WI38 (cell line): ENCODE data around the gene INTS1.

Experiments used
- H3K4me3 ChIP-seq: 2 replicates; pipeline ENCODE4 v1.5.1; 2011; ENCODE audit warnings: low read depth, mild to moderate bottlenecking, control low read depth, low read length
- CTCF ChIP-seq: IDR thresholded peaks from 2 replicates; pipeline ENCODE4 v1.5.1; 2012; ENCODE audit warnings: low read depth, mild to moderate bottlenecking, control low read depth, low read length

Gene INTS1

GRCh38 chr7:1481300-1481699 is 22.9 kb downstream of the INTS1 start:
- TF ChIP-seq CTCF: no peak
- H3K4me3 ChIP-seq: no peak overlapping the region

DNA sequence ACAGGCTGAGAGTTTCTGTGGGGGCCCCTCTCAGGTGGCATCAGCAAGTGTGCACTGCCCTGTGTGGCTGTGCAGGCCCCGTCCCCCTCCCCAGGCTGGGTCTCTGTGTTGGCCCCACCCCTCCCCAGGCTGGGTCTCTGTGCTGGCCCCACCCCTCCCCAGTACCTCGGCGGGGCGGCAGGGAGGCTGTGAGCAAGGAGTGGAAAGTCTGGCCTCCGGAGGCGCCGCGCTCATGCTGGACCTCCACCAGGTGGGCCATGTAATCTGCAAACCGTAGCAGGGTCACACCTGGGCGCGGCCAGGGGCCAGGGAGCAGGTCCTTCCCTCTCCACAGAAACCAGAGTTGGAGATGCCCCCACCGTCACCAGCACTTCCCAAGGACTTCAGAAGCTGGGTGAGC is 23.5 kb downstream of the INTS1 start:
- no peak for TF ChIP-seq CTCF
- H3K4me3 ChIP-seq: no peak overlapping the region

GRCh38 chr7:1479287-1479686 is 24.9 kb downstream of the INTS1 start:
- no peak overlapping the region for H3K4me3 ChIP-seq
- TF ChIP-seq CTCF: no peak

GRCh38 chr7:1478480-1478879 is 25.7 kb downstream of the INTS1 start:
- H3K4me3 ChIP-seq: no peak overlapping the region
- no peak for TF ChIP-seq CTCF

DNA sequence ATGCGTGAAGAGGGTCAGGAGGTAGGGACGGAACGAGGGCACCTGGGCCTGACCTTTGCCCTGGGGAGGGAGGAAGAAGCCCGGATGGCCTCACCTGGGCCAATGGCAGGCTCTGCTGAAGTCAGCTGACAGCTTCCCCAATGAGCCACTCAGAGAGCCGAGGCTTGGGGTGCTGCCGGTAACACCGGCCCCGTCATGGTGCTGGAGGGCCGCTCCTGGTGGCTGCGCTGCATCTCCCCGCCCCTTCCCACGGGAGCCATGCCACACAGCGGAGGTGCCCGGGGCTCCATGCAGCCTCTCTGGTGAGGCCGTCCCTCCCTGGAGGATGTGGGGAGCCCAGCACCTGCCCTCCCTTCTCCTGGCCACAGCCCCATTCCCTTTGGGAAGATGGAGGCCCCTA is 27.3 kb downstream of the INTS1 start:
- no peak for TF ChIP-seq CTCF
- no peak overlapping the region for H3K4me3 ChIP-seq

DNA sequence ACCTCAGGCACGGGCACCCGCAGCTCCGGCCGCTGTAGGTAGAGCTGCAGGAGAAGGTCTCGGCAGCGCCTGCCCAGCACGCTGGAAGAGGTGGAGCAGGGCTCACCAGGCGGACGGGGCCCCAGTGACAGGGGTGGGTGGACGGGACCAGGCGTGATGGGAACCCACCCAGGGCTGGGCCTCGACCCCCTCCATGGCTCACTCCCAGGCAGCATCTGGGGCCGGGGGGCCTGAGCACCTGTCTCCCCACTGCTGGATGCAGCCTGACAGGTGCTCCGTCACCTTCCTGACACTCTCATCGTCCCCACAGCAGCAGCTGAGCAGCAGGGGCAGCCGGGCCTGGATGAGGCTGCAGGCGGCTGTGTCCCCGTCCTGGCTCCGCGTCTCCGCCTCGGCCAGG is 28.2 kb downstream of the INTS1 start:
- H3K4me3 ChIP-seq: no peak overlapping the region
- no peak for TF ChIP-seq CTCF

GRCh38 chr7:1475393-1475792 is 28.8 kb downstream of the INTS1 start:
- no peak overlapping the region for H3K4me3 ChIP-seq

More at GRCh38 chr7:1475393-1475792, 28.8 kb downstream of the INTS1 start:
- TF ChIP-seq CTCF: no peak
